NCI-H187 (cell line): ENCODE measurements around the gene STARD10.
A peak's percentile ranks its signal among the peaks of the same experiment; 100 is the strongest.
"Not testable (repeated sequence)": the region's sequence is repeated elsewhere in the genome, so short reads cannot be mapped to it uniquely, and the experiment has no call there.

Source experiments
- DNase-seq, 2 experiments: peaks; one replicate each; lab custom pipeline; 2025; lab: John Stamatoyannopoulos, UW

STARD10 gene

DNA sequence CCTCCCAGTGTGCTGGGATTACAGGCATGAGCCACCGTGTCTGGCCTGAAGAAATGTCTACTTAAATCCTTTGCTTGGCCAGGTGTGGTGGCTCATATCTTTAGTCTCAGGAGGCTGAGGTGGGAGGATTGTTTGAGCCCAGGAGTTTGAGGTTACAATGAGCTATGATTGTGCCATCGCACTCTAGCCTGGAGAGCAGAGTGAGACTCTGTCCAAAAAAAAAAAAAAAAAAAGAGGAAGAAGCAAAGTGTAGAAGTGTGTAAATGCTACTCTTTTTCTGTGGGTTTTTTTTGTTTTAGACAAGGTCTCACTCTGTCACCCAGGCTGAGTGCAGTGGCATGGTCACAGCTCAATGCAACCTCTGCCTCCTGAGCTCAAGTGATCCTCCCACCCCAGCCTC, 13.9 kb upstream of the STARD10 start:
- DNase-seq: no peak

DNA sequence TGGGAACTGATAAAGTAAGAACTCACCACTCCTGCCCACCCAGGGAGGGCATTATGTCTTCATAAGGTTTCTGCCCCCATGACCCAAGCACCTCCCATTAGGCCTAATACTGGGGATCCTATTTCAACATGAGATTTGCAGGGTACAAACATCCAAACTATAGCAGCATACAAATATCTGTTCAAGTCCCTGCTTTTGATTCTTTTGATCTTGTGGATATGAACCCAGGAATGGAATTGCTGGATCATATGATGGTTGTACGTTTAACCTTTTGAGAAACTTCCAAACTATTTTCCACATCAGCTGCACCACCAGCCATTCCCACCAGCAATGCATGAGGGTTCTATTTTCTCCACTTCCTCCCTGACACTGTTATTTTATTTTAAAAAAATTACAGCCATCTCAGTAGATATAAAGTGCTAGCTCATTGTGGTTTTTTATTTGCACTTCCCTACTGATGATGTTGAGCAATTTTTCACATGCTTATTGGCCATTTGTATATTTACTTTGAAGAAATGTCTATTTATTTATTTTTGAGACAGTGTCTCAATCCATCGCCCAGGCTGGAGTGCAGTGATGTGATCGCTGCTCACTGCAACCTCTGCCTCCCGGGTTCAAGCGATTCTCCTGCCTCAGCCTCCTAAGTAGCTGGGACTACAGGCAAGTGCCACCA, 13.3 kb upstream of the STARD10 start:
- no peak for DNase-seq

DNA sequence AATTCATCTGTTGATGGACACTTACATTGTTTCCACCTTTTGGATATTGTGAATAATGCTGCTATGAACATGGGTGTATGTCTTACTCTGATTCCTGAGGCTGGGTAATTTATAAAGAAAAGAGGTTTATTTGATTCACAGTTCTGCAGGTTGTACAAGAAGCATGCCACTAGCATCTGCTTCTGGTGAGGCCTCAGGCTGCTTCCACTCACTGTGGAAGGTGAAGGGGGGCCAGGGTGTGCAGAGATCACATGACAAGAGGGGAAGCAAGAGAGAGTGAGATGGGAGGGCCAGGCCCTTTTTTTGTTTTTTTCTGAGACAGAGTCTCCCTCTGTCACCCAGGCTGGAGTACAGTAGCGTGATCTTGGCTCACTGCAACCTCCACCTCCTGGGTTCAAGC, 12.5 kb upstream of the STARD10 start:
- DNase-seq: not testable (repeated sequence)

DNA sequence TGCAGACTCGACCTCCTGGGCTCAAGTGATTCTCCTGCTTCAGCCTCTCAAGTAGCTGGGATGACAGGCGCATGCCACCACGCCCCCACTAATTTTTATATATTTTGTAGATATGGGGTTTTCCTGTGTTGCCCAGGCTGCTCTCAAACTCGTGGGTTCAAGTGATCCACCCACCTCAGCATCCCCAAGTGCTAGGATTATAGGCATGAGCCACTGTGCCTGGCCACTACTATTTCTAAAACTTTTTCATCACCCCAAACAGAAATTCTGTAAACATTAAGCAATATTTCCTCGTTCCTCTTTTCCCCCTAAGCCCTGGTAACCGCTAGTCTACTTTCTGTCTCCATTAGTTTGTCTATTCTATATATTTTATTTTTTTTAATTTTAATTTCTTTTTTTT, 11.4 kb upstream of the STARD10 start:
- DNase-seq: no peak

DNA sequence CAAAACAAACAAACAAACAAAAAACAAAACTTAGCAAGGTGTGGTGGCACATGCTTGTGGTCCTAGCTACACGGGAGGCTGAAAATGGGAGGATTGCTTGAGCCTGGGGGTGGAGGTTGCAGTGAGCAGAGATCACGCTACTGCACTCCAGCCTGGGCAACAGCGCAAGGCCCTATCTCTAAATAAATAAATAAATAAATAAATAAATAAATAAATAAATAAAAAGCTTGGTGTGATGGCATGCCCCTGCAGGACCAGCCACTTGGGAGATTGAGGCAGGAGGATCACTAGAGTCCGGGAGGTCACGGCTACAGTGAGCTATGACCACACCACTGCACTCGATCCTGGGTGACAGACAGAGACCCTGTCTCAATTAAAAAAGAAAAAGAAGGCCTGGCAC, 9.0 kb upstream of the STARD10 start:
- no peak for DNase-seq

DNA sequence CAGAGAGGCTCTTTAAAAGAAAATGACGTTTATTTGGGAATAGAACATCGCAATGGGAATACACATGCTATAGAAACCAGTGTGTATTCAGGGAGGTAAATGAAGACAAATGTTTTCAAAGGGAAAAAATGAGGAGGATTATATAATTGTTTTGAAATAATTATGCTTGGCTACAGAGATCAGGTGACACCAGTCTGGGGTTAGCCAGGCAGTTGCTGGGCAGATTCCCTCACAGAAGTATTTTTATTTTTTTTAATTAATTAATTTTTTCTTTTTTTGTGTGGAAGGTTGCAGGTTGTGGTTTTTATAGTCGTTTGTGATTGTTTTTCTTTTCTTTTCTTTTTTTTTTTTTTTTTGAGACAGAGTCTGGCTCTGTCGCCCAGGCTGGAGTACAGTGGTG, 5.6 kb upstream of the STARD10 start:
- no peak for DNase-seq

DNA sequence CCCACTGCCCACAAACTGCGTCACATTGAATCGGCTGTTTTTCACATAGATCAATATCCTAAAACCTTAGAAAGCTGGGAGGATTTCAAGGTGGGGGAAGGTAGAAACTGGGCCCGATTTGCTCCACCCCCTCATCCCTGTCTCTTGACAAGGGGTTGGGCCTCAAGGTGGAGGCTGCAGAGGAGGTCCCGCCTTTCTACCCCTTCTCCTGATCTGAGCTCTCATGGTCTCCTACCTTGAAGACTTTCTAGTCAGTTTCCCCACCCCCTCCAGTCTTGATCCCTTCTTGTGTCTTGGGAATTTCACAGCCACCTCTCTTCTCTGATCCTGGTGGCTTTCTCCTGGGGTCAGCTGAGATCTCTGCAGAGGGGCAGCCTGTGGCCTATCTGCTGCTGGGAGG, 4.5 kb upstream of the STARD10 start:
- no peak for DNase-seq

DNA sequence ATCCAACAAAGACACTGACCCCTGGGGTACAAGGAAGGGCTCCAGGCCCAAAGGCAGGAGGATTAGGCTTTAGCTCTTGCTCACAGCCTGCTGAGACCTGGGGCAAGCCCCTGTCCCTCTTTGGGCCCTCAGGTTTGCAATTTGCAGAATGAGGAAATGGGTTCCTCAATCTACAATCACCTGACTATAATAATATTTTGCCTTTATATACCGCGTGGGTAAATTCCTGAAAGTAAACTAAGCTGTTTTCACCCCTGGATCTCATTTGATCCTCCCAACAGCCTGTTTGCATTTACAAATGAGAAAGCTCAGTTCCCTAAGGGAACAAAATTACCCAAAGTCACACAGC, 797 bp downstream of the STARD10 start:
- DNase-seq: no peak

DNA sequence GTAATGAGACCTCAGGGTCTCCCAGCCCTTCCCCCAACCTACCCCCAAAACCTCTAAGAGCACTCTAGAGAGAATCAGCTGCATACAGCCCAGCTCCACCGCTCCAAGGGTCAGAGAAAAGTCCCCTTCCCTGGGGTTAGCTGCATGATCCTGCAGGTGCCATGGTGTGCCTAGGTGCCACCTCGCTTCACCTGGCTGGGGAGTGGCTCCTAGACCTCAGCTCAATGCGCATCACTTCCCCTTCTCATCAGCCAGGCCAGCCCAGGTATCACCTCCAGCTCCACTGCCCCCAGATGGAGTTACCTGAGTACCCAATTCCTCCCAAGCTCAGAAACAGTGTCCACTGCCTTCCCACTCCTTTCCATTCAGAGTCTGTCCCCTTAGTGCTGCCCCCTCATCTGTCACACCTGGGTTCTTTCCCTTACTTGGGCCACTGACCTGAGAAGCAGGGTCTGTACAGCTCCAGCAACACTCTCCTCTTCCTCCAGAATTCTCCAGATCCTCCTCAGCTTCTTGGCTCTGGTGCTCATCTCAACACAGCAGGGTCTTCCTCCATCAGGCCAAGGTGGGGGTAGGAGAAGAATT, 1.3 kb downstream of the STARD10 start:
- no peak for DNase-seq

DNA sequence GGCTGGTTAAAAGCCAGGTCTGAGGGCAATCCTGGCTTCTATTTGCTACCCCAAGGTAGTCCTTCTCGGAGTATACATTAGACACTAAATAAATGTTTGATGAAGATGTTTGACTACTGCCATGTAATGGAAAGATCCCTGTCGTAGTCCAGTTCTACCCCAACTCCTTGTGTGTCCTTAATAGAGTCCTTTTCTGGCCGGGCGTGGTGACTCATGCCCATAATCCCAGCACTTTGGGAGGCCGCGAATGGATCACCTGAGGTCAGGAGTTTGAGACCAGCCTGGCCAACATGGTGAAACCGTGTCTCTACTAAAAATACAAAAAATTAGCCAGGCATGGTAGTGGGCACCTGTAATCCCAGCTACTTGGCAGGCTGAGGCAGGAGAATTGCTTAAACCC, 2.6 kb downstream of the STARD10 start:
- not testable (repeated sequence) for DNase-seq

DNA sequence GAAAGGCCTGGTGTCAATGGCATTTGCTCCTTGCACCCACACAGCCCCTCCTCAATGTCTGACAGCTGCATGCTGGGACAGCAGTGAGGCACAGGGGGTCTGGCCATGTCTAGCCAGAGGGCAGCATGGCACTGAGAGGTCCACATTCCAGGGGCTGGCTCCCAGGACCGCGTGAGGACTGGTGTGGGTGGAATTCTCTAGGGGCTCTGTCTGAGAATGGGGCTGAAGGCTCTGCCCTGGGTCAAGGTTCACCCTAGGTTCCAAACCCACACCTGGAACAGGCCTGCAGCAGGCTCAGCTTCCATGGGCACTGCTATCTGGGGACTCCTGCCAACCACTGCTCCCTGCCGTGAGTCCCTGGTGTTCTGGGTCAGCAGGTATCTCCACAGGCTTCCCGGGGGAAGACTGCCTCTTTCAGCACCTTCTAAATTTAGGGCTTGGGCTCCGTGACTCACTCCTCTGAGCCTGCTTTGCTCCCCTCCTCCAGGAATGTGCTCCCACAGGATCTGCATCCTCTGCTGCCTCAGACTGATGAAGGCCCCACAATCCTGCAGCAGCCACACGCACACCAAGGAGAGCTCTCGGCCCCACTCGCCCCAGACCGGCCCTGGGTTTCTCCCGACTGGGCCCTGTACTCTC, 4.2 kb downstream of the STARD10 start:
- DNase-seq: no peak

DNA sequence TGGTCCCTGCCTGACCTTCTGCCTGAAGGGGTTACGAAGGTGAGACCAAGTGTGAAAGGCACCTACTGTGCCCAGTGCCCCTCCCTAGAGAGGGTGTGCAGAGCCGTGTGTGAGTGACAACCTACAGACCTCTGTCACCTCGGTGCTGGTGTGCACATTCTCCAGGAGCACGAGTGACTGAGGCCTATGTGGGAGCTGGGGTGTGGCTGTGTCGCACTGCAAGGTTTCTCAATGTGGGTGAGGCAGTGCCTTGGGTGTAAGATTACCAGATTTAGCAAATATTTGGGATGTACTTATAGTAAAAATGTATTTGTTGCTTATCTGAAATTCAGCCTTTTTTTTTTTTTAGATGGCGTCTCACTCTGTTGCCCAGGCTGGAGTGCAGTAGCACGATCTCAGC, 5.6 kb downstream of the STARD10 start:
- no peak for DNase-seq

DNA sequence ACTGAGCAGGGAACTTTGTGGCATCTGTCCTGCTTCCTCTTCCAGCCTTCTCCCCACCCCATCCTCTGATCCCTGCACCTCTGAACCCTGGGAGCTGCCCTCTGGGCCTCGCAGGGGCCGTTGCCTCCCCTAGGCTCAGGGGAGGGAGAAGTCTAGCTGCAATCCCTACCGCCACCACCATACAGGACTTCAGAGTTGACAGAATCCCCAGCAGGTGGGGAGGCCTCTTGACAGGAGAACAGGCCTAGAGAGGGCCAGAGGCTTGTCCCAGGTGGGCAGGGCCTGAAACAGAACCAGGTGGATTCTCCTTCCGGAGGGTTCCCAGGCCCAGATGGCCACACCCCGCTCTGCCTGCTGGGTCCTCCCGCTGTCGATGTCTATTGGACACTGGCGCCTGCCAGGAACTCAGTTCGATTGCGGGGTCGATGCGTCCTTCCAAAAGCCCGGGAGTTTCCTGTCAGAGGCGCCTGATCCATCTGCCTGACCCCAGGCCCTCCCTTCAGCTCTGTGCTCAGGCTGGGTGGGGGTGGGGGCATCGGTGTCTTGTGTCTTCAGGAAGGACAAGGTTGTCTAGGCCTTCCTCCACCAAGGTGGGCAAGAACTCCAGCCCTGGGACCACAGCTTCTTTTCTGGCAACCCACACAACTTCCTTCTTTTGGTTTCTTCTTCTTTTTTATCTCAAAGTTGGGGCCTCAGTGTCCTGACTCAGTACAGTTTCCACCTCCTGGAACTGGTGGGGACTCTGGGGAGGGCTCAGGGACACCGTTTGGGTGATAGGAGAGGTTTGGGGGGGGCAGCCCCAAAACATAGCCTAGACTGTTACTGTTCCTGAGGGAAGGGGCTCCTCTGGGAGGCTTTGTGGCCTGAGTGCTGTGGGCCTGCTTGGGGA, 6.4 kb downstream of the STARD10 start:
- peak; percentile 78 to 89 for DNase-seq

DNA sequence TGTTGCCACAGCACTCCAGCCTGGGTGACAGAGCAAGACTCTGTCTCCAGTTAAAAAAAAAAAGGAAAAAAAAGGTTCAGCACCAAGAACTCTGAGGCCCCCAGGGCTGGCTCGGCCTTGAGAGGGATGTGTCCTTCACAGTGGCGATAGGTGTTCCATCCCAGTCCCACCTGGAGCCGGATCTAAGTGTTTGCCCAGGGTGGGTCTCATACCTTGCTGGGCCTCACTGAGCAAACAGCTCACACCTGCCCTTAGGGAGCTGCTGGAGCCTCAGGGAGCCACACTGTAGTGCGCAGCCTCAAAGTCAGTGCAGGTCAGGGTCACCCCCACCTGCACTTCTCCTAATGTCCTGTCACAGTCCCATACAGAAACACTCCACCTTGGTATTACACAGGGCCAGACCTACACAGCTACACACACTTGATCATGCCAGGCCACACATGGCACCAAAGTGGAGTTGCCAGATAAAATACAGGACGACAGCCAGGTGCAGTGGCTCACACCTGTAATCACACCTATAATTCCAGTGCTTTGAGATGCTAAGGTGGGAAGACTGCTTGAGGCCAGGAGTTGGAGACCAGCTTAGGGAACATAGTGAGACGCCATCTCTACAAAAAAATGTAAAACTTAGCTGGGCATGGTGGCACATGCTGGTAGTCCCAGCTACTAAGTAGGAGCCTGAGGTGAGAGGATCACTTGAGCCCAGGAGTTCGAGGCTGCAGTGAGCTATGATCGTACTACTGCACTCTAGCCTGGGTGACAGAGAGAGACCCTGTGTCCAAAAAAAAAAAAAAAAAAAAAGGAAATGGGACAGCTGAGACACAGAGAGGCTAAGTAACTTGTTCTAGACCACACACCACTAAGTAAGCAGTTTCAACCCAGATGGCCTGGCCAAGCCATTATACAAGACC, 7.3 kb downstream of the STARD10 start:
- peak; percentile 27 to 77 for DNase-seq

DNA sequence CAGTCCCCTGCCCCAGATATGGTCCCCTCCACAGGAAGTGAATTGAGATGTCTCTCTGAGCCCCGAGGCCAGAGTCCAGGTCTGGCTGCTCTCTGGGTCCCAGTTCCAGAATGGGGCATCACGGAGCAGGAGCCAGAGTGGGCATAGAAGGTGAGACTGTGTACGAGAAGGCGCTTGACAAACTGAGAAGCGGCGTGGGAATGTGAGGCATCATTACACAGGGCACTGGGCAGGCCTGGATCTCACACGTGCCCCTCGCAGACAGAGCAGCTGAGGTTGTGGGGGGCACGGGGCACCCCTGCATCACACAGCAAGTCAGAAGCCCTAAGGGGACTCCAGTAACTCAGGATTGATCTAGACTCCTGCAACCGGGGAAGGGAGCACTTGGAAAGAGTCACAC, 9.2 kb downstream of the STARD10 start:
- DNase-seq: no peak

DNA sequence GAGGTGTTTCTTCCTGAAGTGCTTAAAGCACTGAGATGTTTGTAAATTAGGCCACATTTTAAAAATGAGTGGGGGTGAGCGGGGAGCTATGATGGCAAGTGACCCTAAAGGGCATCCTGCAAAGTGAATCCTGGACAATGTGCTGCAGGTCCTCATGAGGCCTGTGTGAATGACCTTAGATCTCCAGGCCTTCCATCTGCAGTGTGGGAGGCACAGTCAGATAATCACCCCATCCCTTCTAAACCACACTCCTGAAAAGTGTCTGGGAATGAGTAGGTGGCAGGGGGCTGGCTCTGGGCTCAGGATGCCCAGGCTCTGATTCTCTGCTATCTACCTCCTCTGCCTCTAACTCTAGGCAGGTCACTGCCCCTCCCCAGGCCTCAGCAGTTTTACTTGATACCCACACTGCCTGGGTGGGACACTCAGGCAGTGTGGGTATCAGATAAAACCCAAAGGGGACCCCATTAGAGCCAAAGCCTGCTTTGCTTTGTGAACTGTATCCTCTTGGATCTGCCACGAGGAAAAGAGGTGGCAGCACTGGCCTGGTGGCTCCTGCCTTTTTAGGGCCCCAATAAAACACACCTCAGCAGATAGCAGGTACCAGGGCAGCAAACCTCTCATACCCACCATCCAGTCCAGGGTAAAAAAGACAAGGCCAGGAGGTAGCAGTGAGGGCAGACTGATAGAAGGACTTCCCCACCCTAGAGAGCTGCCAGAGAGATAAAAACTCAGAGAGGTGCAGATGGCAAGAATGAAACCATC, 10.5 kb downstream of the STARD10 start:
- DNase-seq: no peak

DNA sequence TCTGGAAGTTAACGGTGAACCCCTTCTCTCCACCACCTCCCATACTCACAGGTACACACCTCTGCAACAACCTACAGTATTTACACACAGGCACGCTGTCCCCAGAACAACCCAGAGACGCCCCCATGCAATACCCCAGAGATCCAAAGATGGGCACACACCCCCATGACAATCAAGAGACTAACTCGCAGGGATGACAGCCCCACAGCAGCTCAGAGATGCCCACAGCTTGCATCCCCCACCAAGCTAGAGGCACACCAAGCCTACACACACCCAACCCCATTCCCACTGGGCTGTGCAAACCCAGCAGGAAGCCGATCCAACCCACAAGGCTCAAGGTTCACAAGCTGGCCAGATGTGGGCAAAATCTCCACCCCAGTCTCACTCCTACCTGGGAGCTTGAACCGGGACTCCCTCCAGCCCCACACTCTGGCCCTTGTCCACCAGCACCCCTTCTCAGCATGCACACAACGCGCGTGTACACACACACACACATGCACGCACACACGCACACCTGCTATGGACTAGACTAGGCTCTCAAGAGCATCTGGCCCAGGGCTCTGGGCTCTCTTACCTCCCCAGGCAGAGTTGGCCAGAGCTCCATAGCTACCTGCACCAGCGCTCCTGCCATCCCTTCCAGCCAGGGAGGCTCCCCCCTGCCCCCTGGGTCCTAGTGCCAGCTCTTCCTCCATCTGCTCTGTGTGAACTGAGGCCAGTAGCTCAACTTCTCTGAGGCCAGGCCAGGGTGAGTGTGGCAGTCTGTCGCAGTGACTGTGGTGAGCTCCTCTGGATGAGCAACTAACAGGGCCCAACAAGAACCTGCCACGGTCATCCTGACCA, 11.5 kb downstream of the STARD10 start:
- peak; percentile 40 to 63 for DNase-seq

DNA sequence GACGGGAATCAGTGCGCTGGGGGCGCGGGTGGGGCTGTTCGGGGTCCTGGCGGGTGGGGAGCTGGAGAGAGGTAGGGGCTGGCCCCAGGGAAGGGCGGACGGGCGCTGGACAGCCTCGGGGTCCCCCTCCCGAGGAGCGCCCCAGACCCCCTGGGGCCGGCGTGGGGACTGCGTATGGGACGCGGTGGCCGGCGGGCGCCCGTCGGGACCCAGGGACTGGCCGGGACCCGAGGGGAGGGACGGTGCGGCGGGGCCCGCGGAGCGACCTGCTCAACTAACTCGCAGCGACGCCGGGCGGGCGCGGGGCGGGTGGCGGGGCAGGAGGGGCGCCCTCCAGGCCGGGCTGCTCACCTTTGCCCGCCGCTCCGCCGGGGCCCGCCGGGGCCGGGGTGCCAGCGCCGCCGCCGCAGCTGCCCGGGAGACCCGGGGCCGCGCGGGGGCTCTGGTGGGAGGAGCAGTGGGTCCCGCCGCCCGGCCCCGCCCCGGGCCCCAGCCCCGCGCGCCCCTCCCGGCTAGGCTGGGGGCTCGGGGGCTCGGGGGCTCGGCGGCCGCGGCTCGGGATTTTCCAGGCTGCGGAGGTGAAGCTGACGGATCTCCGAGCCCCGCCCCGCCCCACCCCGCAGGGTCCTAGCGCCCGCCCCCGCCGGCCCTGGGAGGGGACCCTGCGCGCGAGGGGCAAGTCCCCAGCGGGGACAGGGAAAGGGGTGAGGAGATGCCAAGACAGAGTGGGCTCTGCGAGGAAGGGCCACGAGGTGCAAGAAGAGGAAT, 12.3 kb downstream of the STARD10 start:
- peak in 1 of 2 experiments; percentile 39 for DNase-seq

DNA sequence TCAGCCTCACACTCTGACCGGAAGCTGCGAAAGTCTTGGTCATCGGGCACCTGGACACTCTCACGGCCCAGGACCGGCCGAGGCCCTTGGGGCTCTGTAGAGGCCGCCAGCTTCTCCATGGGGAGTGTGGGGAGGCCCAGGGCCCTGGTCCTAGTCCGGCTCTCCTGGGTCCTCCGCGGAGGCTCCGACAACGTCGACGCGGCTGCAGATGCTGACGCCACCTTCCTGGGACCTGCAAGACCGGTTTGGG, 12.9 kb downstream of the STARD10 start:
- no peak for DNase-seq
